HAP-1 (cell line): ENCODE results near the gene CTSG.
"Not testable (repeated sequence)": the region's sequence is repeated elsewhere in the genome, so short reads cannot be mapped to it uniquely, and the experiment has no call there.

Experiments used
- DNase-seq, 2 experiments: peaks; one replicate each; pipeline ENCODE4 v3.0.0-alpha.2; 2016 to 2020; ENCODE audit warnings: low spot score in 2 of 2
- H3K27me3 ChIP-seq: fragments of 250-450 bp; sonication (Bioruptor Pico); 2 replicates; pipeline ENCODE4 v1.5.1; 2020; ENCODE audit warnings: low read depth, mild to moderate bottlenecking, moderate library complexity
- H3K36me3 ChIP-seq: fragments of 250-450 bp; sonication (Bioruptor Pico); replicated peaks from 2 replicates; pipeline ENCODE4 v1.5.1; 2020; ENCODE audit warnings: mild to moderate bottlenecking
- H3K4me1 ChIP-seq: fragments of 250-450 bp; sonication (Bioruptor Pico); 2 replicates; pipeline ENCODE4 v1.5.1; 2020; ENCODE audit warnings: mild to moderate bottlenecking
- H3K4me3 ChIP-seq: fragments of 250-450 bp; sonication (Bioruptor Pico); 2 replicates; pipeline ENCODE4 v1.5.1; 2020; ENCODE audit warnings: mild to moderate bottlenecking, moderate library complexity
- H3K9me3 ChIP-seq: fragments of 250-450 bp; sonication (Bioruptor Pico); 2 replicates; pipeline ENCODE4 v1.5.1; 2020; ENCODE audit warnings: mild to moderate bottlenecking, moderate library complexity
- in situ Hi-C: fragments of 300-500 bp; cut with MboI; formaldehyde crosslinking; loops from 3 replicates; pipeline ENCODE4 v1.14.3; 2020; ENCODE audit warnings: low sequenced_read_pairs, inconsistent platforms, mixed read lengths

The CTSG gene

GRCh38 chr14:24578558-24578957 is 2.5 kb upstream of the CTSG start:
- H3K9me3 ChIP-seq = no peaks in the 10 kb centered on the region
- H3K27me3 ChIP-seq = no peaks in the 10 kb centered on the region
- no peak overlapping the region for H3K4me3 ChIP-seq
- H3K4me1 ChIP-seq = no peaks in the 10 kb centered on the region
- no peak for DNase-seq
- no peaks in the 10 kb centered on the region for H3K36me3 ChIP-seq
- in situ Hi-C loops = no loop called here

DNA sequence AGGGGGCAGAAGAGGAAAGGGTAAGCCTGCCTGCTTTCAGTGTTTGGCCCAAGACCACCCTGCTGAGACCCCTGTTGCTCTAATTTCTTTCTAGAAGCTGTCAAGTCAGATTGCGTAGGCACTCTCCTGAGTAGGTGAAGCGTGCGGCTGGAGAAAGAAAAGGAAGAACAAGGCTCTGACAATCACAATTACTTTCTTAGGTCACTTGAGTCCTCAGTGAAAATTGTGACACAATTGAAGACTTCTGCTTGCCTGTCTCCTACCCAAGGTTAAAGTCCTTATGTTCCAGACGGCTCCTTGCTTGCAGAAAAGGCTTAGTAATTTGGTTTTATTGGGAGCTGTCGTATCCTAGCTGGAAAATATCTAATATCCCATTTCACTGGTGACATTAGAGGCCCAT is 721 bp upstream of the CTSG start:
- Histone ChIP-seq H3K36me3 (no peaks in the 10 kb centered on the region), H3K4me1 (no peaks in the 10 kb centered on the region), H3K4me3 (no peak overlapping the region), H3K9me3 (no peaks in the 10 kb centered on the region), H3K27me3 (no peaks in the 10 kb centered on the region)
- in situ Hi-C loops = no loop called here
- no peak for DNase-seq

- H3K4me3 ChIP-seq = no peak overlapping the region
- H3K9me3 ChIP-seq = no peaks in the 10 kb centered on the region
- H3K4me1 ChIP-seq = no peaks in the 10 kb centered on the region
- in situ Hi-C loops = no loop called here
- DNase-seq = no peak
- H3K27me3 ChIP-seq = no peaks in the 10 kb centered on the region
- H3K36me3 ChIP-seq = no peaks in the 10 kb centered on the region
Observed at GRCh38 chr14:24574206-24574774, 1.8 kb downstream of the CTSG start.

- no peak overlapping the region for H3K4me3 ChIP-seq
- DNase-seq = no peak
- no peaks in the 10 kb centered on the region for H3K9me3 ChIP-seq
- H3K27me3 ChIP-seq = no peaks in the 10 kb centered on the region
- in situ Hi-C loops = no loop called here
- H3K36me3 ChIP-seq = no peaks in the 10 kb centered on the region
- H3K4me1 ChIP-seq = no peaks in the 10 kb centered on the region
Observed at GRCh38 chr14:24566318-24566717, 9.7 kb downstream of the CTSG start.

DNA sequence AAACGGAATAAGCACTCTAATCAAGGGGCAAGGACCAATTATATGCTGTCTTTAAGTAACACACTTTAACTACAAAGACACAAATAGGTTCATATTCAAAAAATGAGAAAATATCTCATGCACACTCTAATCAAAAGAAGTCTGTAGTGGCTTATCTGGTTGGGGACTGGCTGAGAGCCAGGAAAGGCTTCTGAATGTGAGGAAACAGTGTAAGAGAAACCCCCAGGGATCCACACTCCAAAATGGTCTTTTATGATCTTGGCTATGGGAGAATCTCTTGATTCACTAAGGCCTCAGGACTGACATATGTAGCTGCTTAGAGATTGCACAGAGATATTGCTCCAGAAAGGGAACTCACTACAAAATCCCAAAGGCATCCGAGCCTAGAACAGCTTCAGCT is 10.3 kb downstream of the CTSG start:
- in situ Hi-C loops = no loop called here
- no peaks in the 10 kb centered on the region for H3K4me1 ChIP-seq
- no peaks in the 10 kb centered on the region for H3K27me3 ChIP-seq
- no peaks in the 10 kb centered on the region for H3K9me3 ChIP-seq
- H3K4me3 ChIP-seq = no peak overlapping the region
- DNase-seq = no peak
- H3K36me3 ChIP-seq = no peaks in the 10 kb centered on the region

DNA sequence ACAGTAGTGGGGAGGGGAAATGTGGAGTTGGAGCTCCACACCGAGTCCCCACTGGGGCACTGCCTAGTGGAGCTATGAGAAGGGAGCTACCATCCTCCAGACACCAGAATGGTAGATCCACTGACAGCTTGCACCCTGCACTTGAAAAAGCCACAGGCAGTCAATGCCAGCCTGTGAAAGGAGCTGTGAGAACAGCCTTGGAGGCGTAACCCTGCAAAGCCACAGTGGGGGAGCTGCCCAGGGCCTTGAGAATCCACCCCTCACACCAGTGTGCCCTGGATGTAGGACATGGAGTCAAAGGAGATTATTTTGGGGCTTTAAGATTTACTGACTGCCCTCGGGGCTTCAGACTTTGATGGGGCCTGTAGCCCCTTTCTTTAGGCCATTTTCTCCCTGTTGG is 12.5 kb downstream of the CTSG start:
- Histone ChIP-seq H3K4me3 (no peak overlapping the region), H3K36me3 (no peaks in the 10 kb centered on the region), H3K27me3 (no peaks in the 10 kb centered on the region), H3K9me3 (no peaks in the 10 kb centered on the region), H3K4me1 (no peaks in the 10 kb centered on the region)
- no peak for DNase-seq
- in situ Hi-C loops = no loop called here

- Histone ChIP-seq H3K9me3 (no peaks in the 10 kb centered on the region), H3K4me1 (no peaks in the 10 kb centered on the region), H3K4me3 (no peak overlapping the region), H3K36me3 (no peaks in the 10 kb centered on the region), H3K27me3 (no peaks in the 10 kb centered on the region)
- DNase-seq = no peak
- in situ Hi-C loops = no loop called here
Observed at GRCh38 chr14:24556756-24557155, 19.3 kb downstream of the CTSG start.

- in situ Hi-C loops, H3K4me1 ChIP-seq, H3K27me3 ChIP-seq, DNase-seq, H3K36me3 ChIP-seq, H3K9me3 ChIP-seq, H3K4me3 ChIP-seq: not testable (repeated sequence)
Observed at GRCh38 chr14:24549064-24549463, 27.0 kb downstream of the CTSG start.

GRCh38 chr14:24542346-24542936 is 33.6 kb downstream of the CTSG start:
- Histone ChIP-seq H3K4me1 (no peaks in the 10 kb centered on the region), H3K36me3 (no peaks in the 10 kb centered on the region), H3K9me3 (no peaks in the 10 kb centered on the region), H3K4me3 (no peak overlapping the region), H3K27me3 (no peaks in the 10 kb centered on the region)
- in situ Hi-C loops = no loop called here
- DNase-seq = no peak

DNA sequence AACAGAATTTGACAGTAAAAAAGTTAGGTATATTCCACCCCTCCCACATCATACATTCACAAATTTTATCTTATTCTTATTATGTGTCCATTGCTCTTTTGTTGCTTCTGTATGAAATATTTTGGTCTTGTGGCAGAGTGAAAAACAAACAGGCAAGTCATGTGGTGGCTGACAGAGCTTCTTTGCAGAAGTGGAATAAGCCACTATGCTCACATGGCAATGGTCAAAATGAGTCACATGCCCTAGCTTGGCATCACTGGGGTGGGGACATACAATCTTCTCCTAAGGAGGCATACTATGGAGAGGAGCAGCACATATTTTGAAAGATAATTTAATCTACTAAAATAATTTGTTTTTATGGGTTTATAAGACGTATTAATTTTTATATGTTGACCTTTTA is 40.3 kb downstream of the CTSG start:
- Histone ChIP-seq H3K4me3 (no peak overlapping the region), H3K4me1 (no peaks in the 10 kb centered on the region), H3K9me3 (no peaks in the 10 kb centered on the region), H3K36me3 (no peaks in the 10 kb centered on the region), H3K27me3 (no peaks in the 10 kb centered on the region)
- in situ Hi-C loops = no loop called here
- no peak for DNase-seq

DNA sequence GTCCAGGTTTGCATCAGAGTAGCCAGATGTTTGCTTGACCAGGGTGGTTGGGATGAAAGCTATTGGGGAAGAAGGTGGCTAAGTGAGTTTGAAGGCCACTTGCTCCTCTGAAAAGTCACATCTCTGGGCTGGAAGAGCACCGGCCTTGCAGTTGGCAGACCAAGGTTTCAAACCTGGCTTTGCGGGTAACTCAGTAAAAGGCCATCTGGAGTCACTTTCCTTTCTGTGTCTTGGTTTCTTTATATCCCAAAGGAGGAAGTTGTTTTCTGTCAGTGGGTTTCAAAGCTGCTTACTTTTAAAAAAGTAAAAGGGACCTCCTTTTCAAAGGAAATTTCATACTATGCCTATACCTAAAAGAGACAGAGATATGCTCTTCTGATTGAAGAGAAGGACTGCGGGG is 41.8 kb downstream of the CTSG start:
- Histone ChIP-seq H3K27me3 (no peaks in the 10 kb centered on the region), H3K4me1 (no peaks in the 10 kb centered on the region), H3K9me3 (no peaks in the 10 kb centered on the region), H3K36me3 (no peaks in the 10 kb centered on the region), H3K4me3 (no peak overlapping the region)
- no peak for DNase-seq
- in situ Hi-C loops = no loop called here

GRCh38 chr14:24525877-24526620 is 50.0 kb downstream of the CTSG start:
- H3K27me3 ChIP-seq, H3K36me3 ChIP-seq, H3K4me1 ChIP-seq, in situ Hi-C loops, DNase-seq, H3K4me3 ChIP-seq, H3K9me3 ChIP-seq: not testable (repeated sequence)
